Esophagus squamous epithelium (tissue), 5 donors: ENCODE measurements around the gene TEAD4. TPM values are rescaled to one million over a fixed set of nuclear protein-coding genes. Genes with fewer than 3 reads are reported as not detected.

Experiments used
- DNase-seq: peaks from one replicate; lab custom pipeline; 2025; lab: John Stamatoyannopoulos, UW
- H3K27ac ChIP-seq, 4 donors: fragments of 200-600 bp; sonication (generic); one replicate each; pipeline ENCODE4 v1.5.1; 2016 to 2019; ENCODE audit warnings: mild to moderate bottlenecking in 1 of 4
- H3K27me3 ChIP-seq, 4 donors: fragments of 200-600 bp; sonication (generic); 1 replicate in 3 of 4; 2 replicates in 1 of 4; pipeline versions ENCODE4 v1.5.1 to v1.6.0; 2017 to 2021; ENCODE audit warnings: antibody characterized with exemption in 1 of 4
- H3K36me3 ChIP-seq, 3 donors: fragments of 200-600 bp; sonication (generic); one replicate each; pipeline ENCODE4 v1.5.1; 2016 to 2019
- H3K4me1 ChIP-seq, 3 donors: fragments of 200-600 bp; sonication (generic); one replicate each; pipeline ENCODE4 v1.5.1; 2017 to 2019
- H3K4me3 ChIP-seq, 4 donors: fragments of 200-600 bp; sonication (generic); 1 replicate in 3 of 4; 2 replicates in 1 of 4; pipeline ENCODE4 v1.5.1; 2016 to 2019; ENCODE audit warnings: mild to moderate bottlenecking in 2 of 4, moderate library complexity in 1 of 4
- H3K9me3 ChIP-seq, 3 donors: fragments of 200-600 bp; sonication (generic); one replicate each; pipeline ENCODE4 v1.5.1; 2016 to 2019
- POLR2A ChIP-seq, 4 donors: fragments of 450-650 bp; IDR thresholded peaks; one replicate each; pipeline ENCODE4 v1.6.1; 2017; ENCODE audit warnings: antibody characterized with exemption in 4 of 4, mild to moderate bottlenecking in 4 of 4, moderate library complexity in 3 of 4
- WGBS, 2 donors: methylation state at CpG; one replicate each; pipeline ENCODE4 v1.1.5; 2018; 5-methylcytosine and 5-hydroxymethylcytosine counted together
- intact Hi-C: fragments of 100-400 bp; cut with DNase I; formaldehyde crosslinking; loops from one replicate; pipeline ENCODE4 v1.15.0; 2022
- total RNA-seq, 4 donors: library from RNA; depleted of rRNA; stranded (reverse); fragments of >200 nt; gene quantifications; one replicate each; pipeline ENCODE4 v1.1.0, GENCODE V29; 2016
- TF ChIP-seq, protein P1 (sequence below), 6 experiments: fragments of 450-650 bp in 4 of 6; fragments of 200-600 bp in 2 of 6; sonication (generic) in 2 of 6; IDR thresholded peaks; one replicate each; pipeline ENCODE4 v1.5.1; 2016 to 2019; ENCODE audit warnings: antibody characterized with exemption in 6 of 6, mild to moderate bottlenecking in 4 of 6, moderate library complexity in 4 of 6
- donor health status: DM: yes; HTN: yes; CAD: no.

TEAD4 gene
- total RNA-seq, 4 donors from 2014 or later = 10.7 to 16.6 (median 13.5) TPM

- intact Hi-C loops = loop anchor here (10.0 kb wide), 1 partner anchor 60 kb away; no protein-coding TSS in a partner anchor
- Histone ChIP-seq H3K27me3 (no peaks in the 10 kb centered on the region), H3K9me3 (no peaks in the 10 kb centered on the region), H3K36me3 (peaks cover 0 to 23% (median 10%) of the 10 kb centered on the region in 3 donors), H3K27ac (no peak overlapping the region), H3K4me3 (peak overlapping the region in 3 of 4 donors; percentile 3 to 44 (median 21)), H3K4me1 (peaks cover 0 to 13% (median 0%) of the 10 kb centered on the region in 3 donors)
- DNase-seq = no peak
- no peak for TF ChIP-seq POLR2A (IDR thresholded peaks at IDR 0.05)
- TF ChIP-seq, protein P1, sequence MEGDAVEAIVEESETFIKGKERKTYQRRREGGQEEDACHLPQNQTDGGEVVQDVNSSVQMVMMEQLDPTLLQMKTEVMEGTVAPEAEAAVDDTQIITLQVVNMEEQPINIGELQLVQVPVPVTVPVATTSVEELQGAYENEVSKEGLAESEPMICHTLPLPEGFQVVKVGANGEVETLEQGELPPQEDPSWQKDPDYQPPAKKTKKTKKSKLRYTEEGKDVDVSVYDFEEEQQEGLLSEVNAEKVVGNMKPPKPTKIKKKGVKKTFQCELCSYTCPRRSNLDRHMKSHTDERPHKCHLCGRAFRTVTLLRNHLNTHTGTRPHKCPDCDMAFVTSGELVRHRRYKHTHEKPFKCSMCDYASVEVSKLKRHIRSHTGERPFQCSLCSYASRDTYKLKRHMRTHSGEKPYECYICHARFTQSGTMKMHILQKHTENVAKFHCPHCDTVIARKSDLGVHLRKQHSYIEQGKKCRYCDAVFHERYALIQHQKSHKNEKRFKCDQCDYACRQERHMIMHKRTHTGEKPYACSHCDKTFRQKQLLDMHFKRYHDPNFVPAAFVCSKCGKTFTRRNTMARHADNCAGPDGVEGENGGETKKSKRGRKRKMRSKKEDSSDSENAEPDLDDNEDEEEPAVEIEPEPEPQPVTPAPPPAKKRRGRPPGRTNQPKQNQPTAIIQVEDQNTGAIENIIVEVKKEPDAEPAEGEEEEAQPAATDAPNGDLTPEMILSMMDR (IDR thresholded peaks at IDR 0.05) = peak; percentile 34 to 88 (median 76)
- 30 to 35% methylated on average over 20 to 22 of the region's 24 CpGs for WGBS, 2 donors
Measured at GRCh38 chr12:2944401-2945047, 14.7 kb upstream of the TEAD4 start.

- H3K27me3 ChIP-seq = no peaks in the 10 kb centered on the region
- H3K27ac ChIP-seq = no peak overlapping the region
- WGBS, 2 donors = 52 to 59% methylated on average over 2 to 4 of the region's 4 CpGs
- TF ChIP-seq, protein P1 (IDR thresholded peaks at IDR 0.05) = no peak
- TF ChIP-seq POLR2A (IDR thresholded peaks at IDR 0.05) = no peak
- H3K36me3 ChIP-seq = no peaks in the 10 kb centered on the region
- intact Hi-C loops = loop anchor here (10.0 kb wide), 1 partner anchor 65 kb away; no protein-coding TSS in a partner anchor
- no peak overlapping the region for H3K4me3 ChIP-seq
- DNase-seq = no peak
- H3K4me1 ChIP-seq = peaks cover 0 to 7% (median 0%) of the 10 kb centered on the region in 3 donors
- no peaks in the 10 kb centered on the region for H3K9me3 ChIP-seq
Measured at GRCh38 chr12:2949411-2949810, 9.8 kb upstream of the TEAD4 start.

DNA sequence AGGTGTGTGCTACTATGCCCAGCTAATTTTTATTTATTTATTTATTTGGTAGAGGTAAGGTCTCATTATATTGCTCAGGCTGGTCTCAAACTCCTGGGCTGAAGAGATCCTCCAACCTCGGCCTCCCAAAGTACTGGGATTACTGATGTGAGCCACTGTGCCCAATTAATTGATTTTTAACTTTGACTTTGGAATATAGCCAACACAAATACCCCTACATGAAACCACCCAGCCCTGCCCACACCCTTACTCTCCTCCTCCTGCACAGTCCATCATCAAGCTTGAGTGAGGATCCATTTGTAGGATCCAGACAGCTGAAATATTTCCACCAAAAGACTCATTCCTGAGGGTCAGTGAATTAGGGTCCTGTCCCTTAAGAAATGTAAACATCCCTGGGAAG is 3.3 kb upstream of the TEAD4 start:
- Histone ChIP-seq H3K27ac (no peak overlapping the region), H3K36me3 (no peaks in the 10 kb centered on the region), H3K27me3 (peaks cover 0 to 19% (median 0%) of the 10 kb centered on the region in 4 donors), H3K4me1 (peaks cover 12 to 31% (median 22%) of the 10 kb centered on the region in 3 donors), H3K4me3 (no peak overlapping the region), H3K9me3 (no peaks in the 10 kb centered on the region)
- intact Hi-C loops = no loop called here
- TF ChIP-seq, protein P1 (IDR thresholded peaks at IDR 0.05) = no peak
- TF ChIP-seq POLR2A (IDR thresholded peaks at IDR 0.05) = no peak
- 83 to 100% methylated on average over 1 of the region's 1 CpG for WGBS, 2 donors
- no peak for DNase-seq

DNA sequence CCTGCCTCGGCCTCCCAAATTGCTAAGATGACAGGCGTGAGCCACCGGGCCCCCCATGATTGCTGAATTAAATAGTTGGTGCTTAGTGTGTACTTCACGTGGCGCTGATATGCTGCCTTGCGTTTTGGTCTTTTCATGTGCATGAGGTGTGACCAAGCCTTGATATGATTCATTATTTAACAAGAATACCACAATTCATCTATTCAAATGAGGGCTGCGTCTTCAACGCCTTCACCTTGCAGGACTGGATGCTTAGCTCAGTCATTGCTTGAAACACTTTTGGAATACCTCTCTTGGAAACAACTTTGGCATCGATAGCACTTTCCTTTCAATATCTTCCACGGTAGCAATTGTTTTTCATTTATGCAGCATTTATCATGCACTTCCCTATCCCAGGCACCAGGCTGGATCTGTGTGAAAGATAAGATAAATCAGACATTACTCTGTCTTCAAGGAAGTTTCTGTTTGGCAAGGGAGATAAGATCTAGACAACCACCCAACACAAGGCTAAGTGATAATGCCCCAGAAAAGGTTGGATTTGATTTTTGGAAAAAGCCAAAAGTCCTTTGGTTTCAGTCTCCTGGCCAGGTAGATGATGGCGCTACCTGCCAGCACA is 1.3 kb upstream of the TEAD4 start:
- H3K4me3 ChIP-seq = peak overlapping the region; percentile 53 to 81 (median 63)
- H3K27ac ChIP-seq = peak overlapping the region; percentile 84 to 96 (median 86)
- peaks cover 0 to 31% (median 0%) of the 10 kb centered on the region in 4 donors for H3K27me3 ChIP-seq
- H3K4me1 ChIP-seq = peaks cover 20 to 41% (median 26%) of the 10 kb centered on the region in 3 donors
- intact Hi-C loops = no loop called here
- H3K9me3 ChIP-seq = no peaks in the 10 kb centered on the region
- 46 to 53% methylated on average over 10 to 11 of the region's 11 CpGs for WGBS, 2 donors
- H3K36me3 ChIP-seq = no peaks in the 10 kb centered on the region
- no peak for TF ChIP-seq POLR2A (IDR thresholded peaks at IDR 0.05)
- TF ChIP-seq, protein P1 (IDR thresholded peaks at IDR 0.05) = no peak
- no peak for DNase-seq
